GM18511 (cell line): ENCODE results near the gene SSBP2.

Experiments
- ATAC-seq: cut with Tn5 transposase; IDR thresholded peaks from one replicate; pipeline ENCODE4 v1.9.1; 2021; ENCODE audit warnings: mild to moderate bottlenecking, moderate library complexity; ENCODE audit not compliant: unreplicated experiment

Gene SSBP2

GRCh38 chr5:81767938-81768337, 17.0 kb upstream of the SSBP2 start:
- ATAC-seq: no peak

- no peak for ATAC-seq
Observed at GRCh38 chr5:81767097-81767496, 16.2 kb upstream of the SSBP2 start.

GRCh38 chr5:81766611-81767010, 15.7 kb upstream of the SSBP2 start:
- no peak for ATAC-seq

GRCh38 chr5:81763294-81763928, 12.5 kb upstream of the SSBP2 start:
- no peak for ATAC-seq

GRCh38 chr5:81762853-81763252, 12.0 kb upstream of the SSBP2 start:
- ATAC-seq: no peak

- ATAC-seq: no peak
Observed at GRCh38 chr5:81762401-81762800, 11.5 kb upstream of the SSBP2 start.

- no peak for ATAC-seq
Observed at GRCh38 chr5:81761970-81762369, 11.1 kb upstream of the SSBP2 start.

- ATAC-seq: no peak
Observed at GRCh38 chr5:81761270-81761669, 10.4 kb upstream of the SSBP2 start.

- no peak for ATAC-seq
Observed at GRCh38 chr5:81760521-81760920, 9.6 kb upstream of the SSBP2 start.

GRCh38 chr5:81759632-81760005, 8.7 kb upstream of the SSBP2 start:
- no peak for ATAC-seq

- ATAC-seq: no peak
Observed at GRCh38 chr5:81757404-81757803, 6.5 kb upstream of the SSBP2 start.

GRCh38 chr5:81756016-81756415, 5.1 kb upstream of the SSBP2 start:
- ATAC-seq: no peak

- no peak for ATAC-seq
Observed at GRCh38 chr5:81755320-81755719, 4.4 kb upstream of the SSBP2 start.

- ATAC-seq: no peak
Observed at GRCh38 chr5:81754621-81755020, 3.7 kb upstream of the SSBP2 start.

- ATAC-seq: no peak
Observed at GRCh38 chr5:81753429-81753828, 2.5 kb upstream of the SSBP2 start.

- ATAC-seq: no peak
Observed at GRCh38 chr5:81752644-81752963, 1.7 kb upstream of the SSBP2 start.

GRCh38 chr5:81751836-81752643, 1.1 kb upstream of the SSBP2 start:
- ATAC-seq: no peak

- ATAC-seq: peak; percentile 30
Observed at GRCh38 chr5:81750308-81751008, 439 bp downstream of the SSBP2 start.

GRCh38 chr5:81749561-81750307, 1.2 kb downstream of the SSBP2 start:
- peak; percentile 47 for ATAC-seq

- no peak for ATAC-seq
Observed at GRCh38 chr5:81749192-81749560, 1.7 kb downstream of the SSBP2 start.

- ATAC-seq: no peak
Observed at GRCh38 chr5:81748556-81748955, 2.3 kb downstream of the SSBP2 start.
